Esophagus squamous epithelium (tissue), 5 donors: ENCODE measurements around the gene TRIM46. TPM values are rescaled to one million over a fixed set of nuclear protein-coding genes. Genes with fewer than 3 reads are reported as not detected.
"Not testable (repeated sequence)": the region's sequence is repeated elsewhere in the genome, so short reads cannot be mapped to it uniquely, and the experiment has no call there.

Experiments used
- DNase-seq: peaks from one replicate; lab custom pipeline; 2025; lab: John Stamatoyannopoulos, UW
- H3K27ac ChIP-seq, 4 donors: fragments of 200-600 bp; sonication (generic); one replicate each; pipeline ENCODE4 v1.5.1; 2016 to 2019; ENCODE audit warnings: mild to moderate bottlenecking in 1 of 4
- H3K27me3 ChIP-seq, 4 donors: fragments of 200-600 bp; sonication (generic); 1 replicate in 3 of 4; 2 replicates in 1 of 4; pipeline versions ENCODE4 v1.5.1 to v1.6.0; 2017 to 2021; ENCODE audit warnings: antibody characterized with exemption in 1 of 4
- H3K36me3 ChIP-seq, 3 donors: fragments of 200-600 bp; sonication (generic); one replicate each; pipeline ENCODE4 v1.5.1; 2016 to 2019
- H3K4me1 ChIP-seq, 3 donors: fragments of 200-600 bp; sonication (generic); one replicate each; pipeline ENCODE4 v1.5.1; 2017 to 2019
- H3K4me3 ChIP-seq, 4 donors: fragments of 200-600 bp; sonication (generic); 1 replicate in 3 of 4; 2 replicates in 1 of 4; pipeline ENCODE4 v1.5.1; 2016 to 2019; ENCODE audit warnings: mild to moderate bottlenecking in 2 of 4, moderate library complexity in 1 of 4
- H3K9me3 ChIP-seq, 3 donors: fragments of 200-600 bp; sonication (generic); one replicate each; pipeline ENCODE4 v1.5.1; 2016 to 2019
- POLR2A ChIP-seq, 4 donors: fragments of 450-650 bp; IDR thresholded peaks; one replicate each; pipeline ENCODE4 v1.6.1; 2017; ENCODE audit warnings: antibody characterized with exemption in 4 of 4, mild to moderate bottlenecking in 4 of 4, moderate library complexity in 3 of 4
- WGBS, 2 donors: methylation state at CpG; one replicate each; pipeline ENCODE4 v1.1.5; 2018; 5-methylcytosine and 5-hydroxymethylcytosine counted together
- intact Hi-C: fragments of 100-400 bp; cut with DNase I; formaldehyde crosslinking; loops from one replicate; pipeline ENCODE4 v1.15.0; 2022
- total RNA-seq, 4 donors: library from RNA; depleted of rRNA; stranded (reverse); fragments of >200 nt; gene quantifications; one replicate each; pipeline ENCODE4 v1.1.0, GENCODE V29; 2016
- TF ChIP-seq, protein P1 (sequence below), 6 experiments: fragments of 450-650 bp in 4 of 6; fragments of 200-600 bp in 2 of 6; sonication (generic) in 2 of 6; IDR thresholded peaks; one replicate each; pipeline ENCODE4 v1.5.1; 2016 to 2019; ENCODE audit warnings: antibody characterized with exemption in 6 of 6, mild to moderate bottlenecking in 4 of 6, moderate library complexity in 4 of 6
- donor health status: DM: yes; HTN: yes; CAD: no.

The TRIM46 gene
- total RNA-seq, 4 donors from 2014 or later, result 0.30 to 0.53 (median 0.38) TPM; not detected in 1

DNA sequence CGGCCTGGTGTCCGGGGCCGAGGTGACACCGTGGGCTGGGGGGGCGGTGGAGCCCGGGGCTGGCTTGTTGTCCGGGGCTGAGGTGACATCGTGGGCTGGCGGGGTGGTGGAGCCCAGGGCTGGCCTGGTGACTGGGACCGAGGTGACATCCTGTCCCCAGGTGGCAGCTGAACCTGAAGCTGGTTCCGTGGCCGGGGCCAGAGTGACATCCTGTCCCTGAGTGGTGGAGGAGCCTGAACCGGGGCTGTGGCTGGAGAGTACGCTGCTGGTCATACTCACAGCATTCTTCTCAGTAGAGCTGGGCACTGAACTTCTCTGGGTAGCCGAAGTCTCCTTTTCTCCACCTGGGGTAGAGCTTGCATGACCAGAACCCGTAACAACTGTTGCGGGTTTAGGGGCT is 18.3 kb downstream of the TRIM46 start:
- 47 to 95% methylated on average over 3 to 5 of the region's 17 CpGs for WGBS, 2 donors
- Histone ChIP-seq H3K9me3 (no peaks in the 10 kb centered on the region), H3K27ac (peak overlapping the region; percentile 91 to 98 (median 96)), H3K4me3 (peak overlapping the region; percentile 33 to 71 (median 54)), H3K36me3 (peaks cover 0 to 6% (median 0%) of the 10 kb centered on the region in 3 donors), H3K27me3 (no peaks in the 10 kb centered on the region), H3K4me1 (peaks cover 32 to 53% (median 32%) of the 10 kb centered on the region in 3 donors)
- TF ChIP-seq POLR2A (IDR thresholded peaks at IDR 0.05), result no peak
- TF ChIP-seq, protein P1, sequence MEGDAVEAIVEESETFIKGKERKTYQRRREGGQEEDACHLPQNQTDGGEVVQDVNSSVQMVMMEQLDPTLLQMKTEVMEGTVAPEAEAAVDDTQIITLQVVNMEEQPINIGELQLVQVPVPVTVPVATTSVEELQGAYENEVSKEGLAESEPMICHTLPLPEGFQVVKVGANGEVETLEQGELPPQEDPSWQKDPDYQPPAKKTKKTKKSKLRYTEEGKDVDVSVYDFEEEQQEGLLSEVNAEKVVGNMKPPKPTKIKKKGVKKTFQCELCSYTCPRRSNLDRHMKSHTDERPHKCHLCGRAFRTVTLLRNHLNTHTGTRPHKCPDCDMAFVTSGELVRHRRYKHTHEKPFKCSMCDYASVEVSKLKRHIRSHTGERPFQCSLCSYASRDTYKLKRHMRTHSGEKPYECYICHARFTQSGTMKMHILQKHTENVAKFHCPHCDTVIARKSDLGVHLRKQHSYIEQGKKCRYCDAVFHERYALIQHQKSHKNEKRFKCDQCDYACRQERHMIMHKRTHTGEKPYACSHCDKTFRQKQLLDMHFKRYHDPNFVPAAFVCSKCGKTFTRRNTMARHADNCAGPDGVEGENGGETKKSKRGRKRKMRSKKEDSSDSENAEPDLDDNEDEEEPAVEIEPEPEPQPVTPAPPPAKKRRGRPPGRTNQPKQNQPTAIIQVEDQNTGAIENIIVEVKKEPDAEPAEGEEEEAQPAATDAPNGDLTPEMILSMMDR (IDR thresholded peaks at IDR 0.05), result no peak
- intact Hi-C loops, result no loop called here
- no peak for DNase-seq

DNA sequence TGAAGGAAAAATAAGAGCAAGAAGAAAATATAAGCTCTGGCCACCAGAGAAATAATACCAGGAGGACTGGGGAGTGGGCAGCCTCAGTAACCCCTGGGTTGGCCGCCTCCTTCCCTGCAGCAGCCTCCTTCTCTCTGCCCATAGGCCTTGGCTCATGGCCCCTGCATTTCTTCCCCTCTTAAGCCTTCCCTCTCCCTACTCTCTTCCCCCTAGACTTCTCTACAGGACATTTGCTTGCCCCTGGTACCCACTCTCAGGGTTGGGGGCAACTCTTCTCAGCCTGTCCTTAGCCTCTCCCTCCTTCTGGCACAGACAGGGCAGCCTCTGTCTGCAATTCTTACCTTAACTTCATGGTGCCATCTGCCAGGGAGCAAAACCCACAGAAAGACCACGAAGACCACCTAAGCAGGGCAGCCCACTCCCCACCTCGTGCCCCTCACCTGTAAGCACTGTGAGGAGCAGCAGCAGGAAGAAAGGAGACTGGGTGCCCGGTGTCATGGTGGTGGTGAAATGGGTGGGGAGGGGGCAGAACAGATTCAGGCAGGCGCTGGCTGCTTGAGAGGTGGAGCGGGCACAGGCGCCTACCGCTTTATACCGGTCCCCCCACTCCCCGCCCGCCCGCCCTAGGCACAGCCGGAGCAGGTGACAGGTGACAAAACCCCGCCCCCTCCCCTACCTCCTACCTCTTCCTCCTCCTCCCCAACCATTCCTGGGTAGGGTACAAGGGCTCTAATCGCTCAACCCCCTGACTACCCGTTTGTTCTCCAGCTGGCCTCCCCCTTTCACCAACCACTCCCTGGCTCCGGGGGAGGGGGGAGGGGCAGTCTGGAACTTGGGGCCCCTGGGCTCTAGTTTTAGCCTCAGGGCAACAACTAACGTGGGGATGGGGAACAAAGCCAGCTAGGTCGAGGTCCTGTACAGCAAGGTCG is 19.0 kb downstream of the TRIM46 start:
- TF ChIP-seq POLR2A (IDR thresholded peaks at IDR 0.05), result no peak
- TF ChIP-seq, protein P1 (IDR thresholded peaks at IDR 0.05), result no peak
- no peak for DNase-seq
- H3K27ac ChIP-seq, result peak overlapping the region; percentile 91 to 98 (median 96)
- H3K27me3 ChIP-seq, result no peaks in the 10 kb centered on the region
- intact Hi-C loops, result no loop called here
- peak overlapping the region; percentile 33 to 71 (median 54) for H3K4me3 ChIP-seq
- peaks cover 0 to 13% (median 0%) of the 10 kb centered on the region in 3 donors for H3K36me3 ChIP-seq
- H3K4me1 ChIP-seq, result peaks cover 32 to 47% (median 32%) of the 10 kb centered on the region in 3 donors
- no peaks in the 10 kb centered on the region for H3K9me3 ChIP-seq
- whole genome bisulfite sequencing, 2 donors, result 38 to 70% methylated on average over 2 to 13 of the region's 20 CpGs

DNA sequence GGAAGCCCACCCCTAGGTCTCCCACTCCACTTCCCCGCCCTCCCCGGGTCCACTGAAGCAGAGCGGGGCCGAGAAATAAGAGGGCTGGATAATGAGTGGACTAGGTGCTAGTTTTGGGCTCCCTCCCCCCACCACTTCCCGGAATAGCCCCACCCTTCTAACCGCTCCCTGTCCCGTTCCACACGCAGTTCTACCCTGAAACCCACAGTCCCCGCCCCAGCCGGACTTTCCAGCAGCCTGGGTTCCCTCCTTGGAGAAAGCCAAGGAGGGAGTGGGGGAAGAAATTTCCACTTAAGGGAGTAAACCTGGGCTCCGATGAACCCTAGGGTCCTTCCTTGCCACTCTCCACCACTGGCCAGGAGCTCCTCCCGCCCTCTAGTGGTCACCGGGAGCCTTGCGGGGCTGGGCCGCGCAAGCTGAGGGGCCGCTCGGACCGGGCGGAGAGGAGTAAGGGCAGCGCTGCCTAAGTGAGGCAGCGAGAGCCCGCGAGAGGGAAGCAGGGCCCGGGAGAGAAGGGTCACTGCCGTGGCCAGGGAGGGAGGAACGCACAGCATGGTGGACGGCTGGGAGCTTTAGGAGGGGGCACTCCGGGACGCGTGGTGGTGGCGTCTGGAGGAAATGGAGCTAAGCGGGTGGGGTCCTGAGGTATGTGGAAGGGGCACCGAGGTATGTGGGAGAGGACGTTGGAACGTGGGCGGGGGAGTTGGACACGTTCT is 19.8 kb downstream of the TRIM46 start:
- Histone ChIP-seq H3K27ac (peak overlapping the region; percentile 91 to 98 (median 96)), H3K4me3 (peak overlapping the region; percentile 33 to 71 (median 54)), H3K4me1 (peaks cover 32 to 47% (median 32%) of the 10 kb centered on the region in 3 donors), H3K27me3 (no peaks in the 10 kb centered on the region), H3K36me3 (peaks cover 0 to 21% (median 0%) of the 10 kb centered on the region in 3 donors), H3K9me3 (no peaks in the 10 kb centered on the region)
- TF ChIP-seq POLR2A (IDR thresholded peaks at IDR 0.05), result peak in 3 of 4 donors; percentile 7 to 41 (median 40)
- TF ChIP-seq, protein P1 (IDR thresholded peaks at IDR 0.05), result peak; percentile 85 to 99 (median 96)
- DNase-seq, result no peak
- 0% methylated on average over 4 to 11 of the region's 38 CpGs for WGBS, 2 donors
- intact Hi-C loops, result no loop called here

DNA sequence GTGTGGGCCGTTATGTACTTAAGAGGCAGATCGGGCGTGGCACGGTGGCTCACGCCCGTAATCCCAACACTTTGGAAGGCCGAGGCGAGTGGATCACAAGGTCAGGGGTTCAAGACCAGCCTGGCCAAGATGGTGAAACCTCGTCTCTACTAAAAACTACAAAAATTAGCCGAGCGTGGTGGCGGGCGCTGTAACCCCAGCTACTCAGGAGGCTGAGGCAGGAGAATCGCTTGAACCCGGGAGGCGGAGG is 20.3 kb downstream of the TRIM46 start:
- DNase-seq, H3K27me3 ChIP-seq, intact Hi-C loops, H3K9me3 ChIP-seq: not testable (repeated sequence)
- H3K4me1 ChIP-seq, result peaks cover 32 to 47% (median 32%) of the 10 kb centered on the region in 3 donors
- peaks cover 0 to 26% (median 0%) of the 10 kb centered on the region in 3 donors for H3K36me3 ChIP-seq
- H3K27ac ChIP-seq, result peak overlapping the region; percentile 91 to 98 (median 96)
- 0 to 5% methylated on average over 7 to 14 of the region's 16 CpGs for WGBS, 2 donors
- peak overlapping the region; percentile 33 to 71 (median 54) for H3K4me3 ChIP-seq

DNA sequence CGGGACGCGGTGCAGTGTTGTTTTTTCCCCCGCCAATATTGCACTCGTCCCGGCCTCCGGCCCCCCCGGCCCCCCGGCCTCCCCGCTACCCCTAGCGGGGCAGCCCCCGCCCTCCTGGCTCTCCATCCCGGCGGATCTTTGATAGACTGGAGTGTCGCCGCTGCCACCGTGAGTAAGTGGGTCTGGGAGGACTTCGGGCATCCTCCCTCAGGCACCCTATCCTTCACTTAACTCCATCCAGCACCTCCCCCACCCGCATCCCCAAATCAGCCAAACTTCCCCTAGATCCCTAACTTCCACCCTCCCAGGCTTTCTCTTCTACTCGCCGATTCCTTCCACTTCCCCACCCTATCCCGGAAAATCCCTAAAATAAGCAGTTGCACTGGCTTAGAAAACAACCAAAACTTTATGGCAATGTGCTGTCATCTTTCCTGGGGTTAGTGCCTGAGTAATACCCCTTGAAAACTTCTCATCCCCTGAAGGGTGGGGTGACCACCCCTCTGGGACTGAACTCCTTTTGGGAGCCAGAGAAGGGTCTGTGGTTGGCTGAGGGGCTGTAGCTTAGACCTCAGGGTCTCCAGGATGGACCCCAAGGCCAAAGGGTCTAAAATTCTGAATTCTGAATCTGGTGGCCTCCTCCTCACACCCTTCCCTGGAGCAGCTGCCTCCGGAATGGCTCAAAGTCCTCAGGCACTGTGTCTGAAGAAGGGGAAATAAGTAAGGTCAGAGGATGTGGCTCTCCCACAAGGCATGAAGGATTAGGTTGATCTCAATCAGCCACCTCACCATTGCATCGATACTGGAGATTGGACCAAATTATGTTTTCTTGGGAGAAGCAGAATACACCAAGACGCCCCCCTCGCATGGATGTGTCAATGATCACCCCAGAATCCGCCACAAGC is 21.8 kb downstream of the TRIM46 start:
- Histone ChIP-seq H3K4me3 (peak overlapping the region; percentile 33 to 71 (median 54)), H3K27ac (peak overlapping the region; percentile 91 to 98 (median 96)), H3K27me3 (no peaks in the 10 kb centered on the region), H3K4me1 (peaks cover 32 to 47% (median 32%) of the 10 kb centered on the region in 3 donors), H3K36me3 (peaks cover 0 to 39% (median 0%) of the 10 kb centered on the region in 3 donors), H3K9me3 (no peaks in the 10 kb centered on the region)
- 20 to 32% methylated on average over 6 to 12 of the region's 27 CpGs for WGBS, 2 donors
- intact Hi-C loops, result no loop called here
- TF ChIP-seq POLR2A (IDR thresholded peaks at IDR 0.05), result no peak
- TF ChIP-seq, protein P1 (IDR thresholded peaks at IDR 0.05), result no peak
- no peak for DNase-seq
